Stimulated activated memory B cell treated with anti-CD40 and anti-IgM and Interleukin-4, amounts not matched to agents 10 μg/mL and 1 μg/mL and 100 μg/mL, for 72 hours (primary cell): Measurements from ENCODE around the gene STXBP4.

Experiments
- ATAC-seq: fragments of 150-1000 bp; cut with Tn5 transposase; 2 replicates; pipeline ENCODE4 v1.10.0; 2021
- H3K27ac Mint-ChIP-seq: one replicate; pipeline ENCODE4 v1.8.0; 2022; ENCODE audit warnings: mild to moderate bottlenecking, mixed read lengths
- H3K27me3 Mint-ChIP-seq: one replicate; pipeline ENCODE4 v1.8.0; 2022; ENCODE audit warnings: mixed read lengths
- H3K36me3 Mint-ChIP-seq: one replicate; pipeline ENCODE4 v1.8.0; 2022; ENCODE audit warnings: mixed read lengths
- H3K4me1 Mint-ChIP-seq: one replicate; pipeline ENCODE4 v1.8.0; 2022; ENCODE audit warnings: mixed read lengths
- H3K4me3 Mint-ChIP-seq: one replicate; pipeline ENCODE4 v1.8.0; 2022; ENCODE audit warnings: mild to moderate bottlenecking, moderate library complexity, mixed read lengths
- H3K9me3 Mint-ChIP-seq: one replicate; pipeline ENCODE4 v1.8.0; 2022; ENCODE audit warnings: mixed read lengths

Gene STXBP4

GRCh38 chr17:54948380-54948779 lies 20.2 kb upstream of the STXBP4 start:
- no peak for ATAC-seq
- Mint-ChIP-seq H3K27me3 (peaks cover 9% of the 10 kb centered on the region), H3K36me3 (peaks cover 22% of the 10 kb centered on the region), H3K9me3 (peaks cover 3% of the 10 kb centered on the region), H3K4me3 (no peak overlapping the region), H3K27ac (no peak overlapping the region), H3K4me1 (peaks cover 5% of the 10 kb centered on the region)

GRCh38 chr17:54950116-54950515 lies 18.4 kb upstream of the STXBP4 start:
- H3K4me1 Mint-ChIP-seq = peaks cover 5% of the 10 kb centered on the region
- no peak overlapping the region for H3K4me3 Mint-ChIP-seq
- peaks cover 9% of the 10 kb centered on the region for H3K27me3 Mint-ChIP-seq
- H3K36me3 Mint-ChIP-seq = peaks cover 26% of the 10 kb centered on the region
- peaks cover 3% of the 10 kb centered on the region for H3K9me3 Mint-ChIP-seq
- no peak overlapping the region for H3K27ac Mint-ChIP-seq
- ATAC-seq = no peak

GRCh38 chr17:54951286-54951685 lies 17.3 kb upstream of the STXBP4 start:
- Mint-ChIP-seq H3K27me3 (peaks cover 9% of the 10 kb centered on the region), H3K4me1 (peaks cover 5% of the 10 kb centered on the region), H3K9me3 (peaks cover 3% of the 10 kb centered on the region), H3K36me3 (peaks cover 26% of the 10 kb centered on the region), H3K4me3 (no peak overlapping the region), H3K27ac (no peak overlapping the region)
- ATAC-seq = no peak

- Mint-ChIP-seq H3K27ac (no peak overlapping the region), H3K36me3 (peaks cover 47% of the 10 kb centered on the region), H3K9me3 (no peaks in the 10 kb centered on the region), H3K4me3 (no peak overlapping the region), H3K4me1 (no peaks in the 10 kb centered on the region), H3K27me3 (no peaks in the 10 kb centered on the region)
- ATAC-seq = no peak
Measured at GRCh38 chr17:54956791-54957190, 11.8 kb upstream of the STXBP4 start.

GRCh38 chr17:54967621-54968261 lies 824 bp upstream of the STXBP4 start:
- peak; percentile 42 for ATAC-seq
- Mint-ChIP-seq H3K27me3 (no peaks in the 10 kb centered on the region), H3K4me1 (peaks cover 6% of the 10 kb centered on the region), H3K4me3 (no peak overlapping the region), H3K27ac (no peak overlapping the region), H3K9me3 (no peaks in the 10 kb centered on the region), H3K36me3 (peaks cover 8% of the 10 kb centered on the region)

GRCh38 chr17:54968988-54969332 lies 395 bp downstream of the STXBP4 start:
- Mint-ChIP-seq H3K27me3 (no peaks in the 10 kb centered on the region), H3K4me3 (no peak overlapping the region), H3K27ac (no peak overlapping the region), H3K36me3 (no peaks in the 10 kb centered on the region), H3K9me3 (no peaks in the 10 kb centered on the region), H3K4me1 (peaks cover 6% of the 10 kb centered on the region)
- ATAC-seq = peak; percentile 74

- Mint-ChIP-seq H3K4me3 (no peak overlapping the region), H3K27me3 (no peaks in the 10 kb centered on the region), H3K27ac (no peak overlapping the region), H3K36me3 (no peaks in the 10 kb centered on the region), H3K9me3 (no peaks in the 10 kb centered on the region), H3K4me1 (peaks cover 6% of the 10 kb centered on the region)
- no peak for ATAC-seq
Measured at GRCh38 chr17:54969658-54970572, 1.4 kb downstream of the STXBP4 start.

GRCh38 chr17:54971147-54971546 lies 2.6 kb downstream of the STXBP4 start:
- Mint-ChIP-seq H3K4me1 (peaks cover 6% of the 10 kb centered on the region), H3K4me3 (no peak overlapping the region), H3K27ac (no peak overlapping the region), H3K9me3 (no peaks in the 10 kb centered on the region), H3K27me3 (no peaks in the 10 kb centered on the region), H3K36me3 (no peaks in the 10 kb centered on the region)
- ATAC-seq = no peak

- Mint-ChIP-seq H3K4me3 (no peak overlapping the region), H3K36me3 (no peaks in the 10 kb centered on the region), H3K27me3 (no peaks in the 10 kb centered on the region), H3K4me1 (peaks cover 1% of the 10 kb centered on the region), H3K9me3 (no peaks in the 10 kb centered on the region), H3K27ac (no peak overlapping the region)
- ATAC-seq = no peak
Measured at GRCh38 chr17:54971901-54972300, 3.3 kb downstream of the STXBP4 start.

GRCh38 chr17:54972406-54973138 lies 4.0 kb downstream of the STXBP4 start:
- H3K4me1 Mint-ChIP-seq = no peaks in the 10 kb centered on the region
- no peaks in the 10 kb centered on the region for H3K27me3 Mint-ChIP-seq
- H3K36me3 Mint-ChIP-seq = no peaks in the 10 kb centered on the region
- no peaks in the 10 kb centered on the region for H3K9me3 Mint-ChIP-seq
- no peak for ATAC-seq
- no peak overlapping the region for H3K4me3 Mint-ChIP-seq
- no peak overlapping the region for H3K27ac Mint-ChIP-seq

GRCh38 chr17:54974759-54975158 lies 6.2 kb downstream of the STXBP4 start:
- no peak for ATAC-seq
- Mint-ChIP-seq H3K36me3 (peaks cover 8% of the 10 kb centered on the region), H3K9me3 (no peaks in the 10 kb centered on the region), H3K4me3 (no peak overlapping the region), H3K27me3 (no peaks in the 10 kb centered on the region), H3K4me1 (no peaks in the 10 kb centered on the region), H3K27ac (no peak overlapping the region)

GRCh38 chr17:54976316-54976715 lies 7.8 kb downstream of the STXBP4 start:
- H3K4me1 Mint-ChIP-seq = no peaks in the 10 kb centered on the region
- peaks cover 8% of the 10 kb centered on the region for H3K36me3 Mint-ChIP-seq
- no peak overlapping the region for H3K27ac Mint-ChIP-seq
- no peaks in the 10 kb centered on the region for H3K27me3 Mint-ChIP-seq
- no peaks in the 10 kb centered on the region for H3K9me3 Mint-ChIP-seq
- ATAC-seq = no peak
- no peak overlapping the region for H3K4me3 Mint-ChIP-seq

- Mint-ChIP-seq H3K4me3 (no peak overlapping the region), H3K27ac (no peak overlapping the region), H3K4me1 (no peaks in the 10 kb centered on the region), H3K27me3 (no peaks in the 10 kb centered on the region), H3K36me3 (peaks cover 8% of the 10 kb centered on the region), H3K9me3 (no peaks in the 10 kb centered on the region)
- no peak for ATAC-seq
Measured at GRCh38 chr17:54977744-54978143, 9.2 kb downstream of the STXBP4 start.

GRCh38 chr17:54979657-54980056 lies 11.1 kb downstream of the STXBP4 start:
- Mint-ChIP-seq H3K9me3 (no peaks in the 10 kb centered on the region), H3K36me3 (peaks cover 8% of the 10 kb centered on the region), H3K27ac (no peak overlapping the region), H3K4me1 (no peaks in the 10 kb centered on the region), H3K4me3 (no peak overlapping the region), H3K27me3 (no peaks in the 10 kb centered on the region)
- no peak for ATAC-seq

- Mint-ChIP-seq H3K4me1 (no peaks in the 10 kb centered on the region), H3K9me3 (no peaks in the 10 kb centered on the region), H3K36me3 (peaks cover 8% of the 10 kb centered on the region), H3K4me3 (no peak overlapping the region), H3K27ac (no peak overlapping the region), H3K27me3 (no peaks in the 10 kb centered on the region)
- ATAC-seq = no peak
Measured at GRCh38 chr17:54980375-54980774, 11.8 kb downstream of the STXBP4 start.
